Mucosa of rectum (tissue), 2 donors: ENCODE results near the gene DHX9.

ENCODE experiments used
- H3K27ac ChIP-seq, 2 donors: one replicate each; pipeline ENCODE4 v1.7.0; 2013; ENCODE audit warnings: inconsistent platforms in 2 of 2, low read depth in 2 of 2, low read length in 2 of 2
- H3K27me3 ChIP-seq, 2 donors: one replicate each; pipeline ENCODE4 v1.7.0; 2013; ENCODE audit warnings: low read length in 2 of 2; ENCODE audit not compliant: control insufficient read depth in 2 of 2, insufficient read depth in 2 of 2
- H3K36me3 ChIP-seq, 2 donors: one replicate each; pipeline ENCODE4 v1.7.0; 2013; ENCODE audit warnings: low read length in 2 of 2; ENCODE audit not compliant: control insufficient read depth in 2 of 2, insufficient read depth in 2 of 2
- H3K4me1 ChIP-seq, 2 donors: one replicate each; pipeline ENCODE4 v1.7.0; 2013; ENCODE audit warnings: low read length in 2 of 2, mild to moderate bottlenecking in 1 of 2; ENCODE audit not compliant: control insufficient read depth in 2 of 2, insufficient read depth in 2 of 2
- H3K4me3 ChIP-seq, 2 donors: one replicate each; pipeline ENCODE4 v1.7.0; 2013; ENCODE audit warnings: low read length in 2 of 2
- H3K9ac ChIP-seq, 2 donors: one replicate each; pipeline ENCODE4 v1.7.0; 2013; ENCODE audit warnings: low read length in 2 of 2, low read depth in 1 of 2, mild to moderate bottlenecking in 1 of 2
- H3K9me3 ChIP-seq, 2 donors: one replicate each; pipeline ENCODE4 v1.7.0; 2013; ENCODE audit warnings: low read length in 2 of 2; ENCODE audit not compliant: control insufficient read depth in 2 of 2
- donor health status: healthy.
- donor health status: Normal muscosa, but diverticular disease.

DHX9 gene

DNA sequence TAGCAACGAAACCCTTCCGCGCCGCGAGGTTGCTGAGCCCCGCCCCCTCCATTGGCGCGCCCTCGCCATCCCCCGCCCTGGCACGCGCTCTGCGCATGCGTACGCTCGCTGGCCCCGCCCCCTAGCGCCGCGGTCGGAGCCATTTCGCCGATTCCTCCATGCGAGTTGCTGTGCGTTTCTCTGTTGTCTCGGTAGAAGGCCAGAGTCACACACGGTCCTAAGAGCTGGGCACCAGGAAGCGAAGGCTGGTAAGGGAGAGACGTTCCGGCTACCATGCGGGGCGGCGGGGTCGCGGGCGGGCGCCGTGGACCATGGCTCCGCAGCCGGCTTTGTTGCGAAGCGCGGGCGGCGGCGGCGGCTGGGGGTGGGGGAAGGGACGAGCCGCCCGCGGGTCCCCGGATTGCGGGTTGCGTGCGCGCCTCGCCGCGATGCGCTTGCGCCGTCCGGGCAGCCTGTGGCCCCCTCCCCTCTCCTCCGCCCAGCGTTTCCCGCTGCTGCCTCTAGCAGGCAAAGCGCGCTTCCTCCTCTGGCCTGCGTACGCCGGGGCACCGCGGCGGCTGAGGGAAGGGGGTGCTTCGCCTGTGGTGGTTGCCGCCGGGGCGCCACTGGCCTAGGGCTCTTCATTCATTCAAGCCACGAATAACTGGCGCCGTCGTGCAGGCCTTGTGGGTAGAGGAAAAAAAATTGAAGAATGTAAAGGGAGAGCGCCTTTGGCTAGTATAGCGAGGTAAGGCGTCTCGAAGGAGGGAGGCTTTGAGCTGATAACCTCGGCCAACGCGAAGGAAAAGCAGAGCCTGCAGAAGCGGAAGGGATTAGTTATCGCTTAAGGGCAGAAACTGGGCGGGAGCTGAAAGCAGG is at the start of gene DHX9:
Gene DHX9 (plus strand): TSS at position 139 of the 858 bp plus-strand sequence. CDS start 3,220 bp downstream, outside the sequence.
- Histone ChIP-seq H3K4me3 (peak within 1 kb of the TSS; percentile 75 to 94), H3K4me1 (peaks cover 11 to 19% of the 10 kb centered on the region in 2 donors), H3K27ac (peak within 1 kb of the TSS; percentile 96 to 97), H3K36me3 (peaks cover 4 to 5% of the 10 kb centered on the region in 2 donors), H3K9ac (peak within 1 kb of the TSS; percentile 54 to 82), H3K9me3 (no peaks in the 10 kb centered on the region), H3K27me3 (no peaks in the 10 kb centered on the region)

DNA sequence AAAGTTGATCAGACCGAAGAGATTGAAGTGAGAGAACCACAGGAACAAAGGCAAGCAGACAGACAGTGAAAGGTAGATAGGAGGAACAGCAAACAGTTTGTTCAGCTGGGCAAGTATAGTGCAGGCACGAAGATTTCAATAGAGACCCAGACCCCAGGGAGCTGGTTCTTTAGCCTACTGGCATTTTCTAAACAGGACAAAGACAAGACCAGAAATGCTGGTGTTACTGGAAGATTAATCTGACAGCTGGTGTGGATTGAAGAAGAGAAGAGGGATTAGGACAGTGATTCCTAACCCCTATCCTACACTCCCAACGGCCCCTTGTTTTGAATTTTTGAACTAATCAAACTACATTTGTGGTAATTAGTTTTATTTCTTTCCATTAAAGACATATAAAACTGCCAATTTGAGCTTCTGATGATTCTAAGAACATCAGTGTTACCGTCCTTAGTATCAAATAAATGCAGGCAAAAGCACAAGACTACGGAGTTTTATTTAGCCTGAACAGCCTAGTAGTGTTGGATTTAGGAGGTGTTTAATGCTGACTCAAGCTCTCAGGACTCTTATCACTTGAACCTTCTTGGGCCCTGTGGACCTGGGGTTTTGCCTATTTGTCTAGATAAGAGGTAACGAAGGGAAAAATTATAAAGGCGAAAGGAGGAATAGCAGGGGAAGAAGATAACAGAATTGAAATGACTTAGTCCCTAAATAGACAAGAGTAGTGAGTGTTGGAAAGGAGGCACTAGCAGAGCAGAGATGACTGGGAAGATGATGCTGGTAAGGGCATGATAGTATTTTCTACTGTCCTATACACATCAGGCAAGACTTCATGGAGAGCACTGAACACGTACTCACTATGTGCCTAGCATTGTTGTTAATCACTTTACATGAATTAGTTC is 47.6 kb upstream of the DHX9 start:
- Histone ChIP-seq H3K4me1 (peaks cover 6 to 8% of the 10 kb centered on the region in 2 donors), H3K27me3 (no peaks in the 10 kb centered on the region), H3K27ac (no peak overlapping the region), H3K36me3 (no peaks in the 10 kb centered on the region), H3K9ac (no peak overlapping the region), H3K9me3 (no peaks in the 10 kb centered on the region), H3K4me3 (no peak overlapping the region)

- H3K36me3 ChIP-seq, result no peaks in the 10 kb centered on the region
- no peaks in the 10 kb centered on the region for H3K9me3 ChIP-seq
- H3K9ac ChIP-seq, result no peak overlapping the region
- H3K4me1 ChIP-seq, result peaks cover 6 to 8% of the 10 kb centered on the region in 2 donors
- no peak overlapping the region for H3K4me3 ChIP-seq
- H3K27me3 ChIP-seq, result no peaks in the 10 kb centered on the region
- peak overlapping the region in 1 of 2 donors; percentile 45 for H3K27ac ChIP-seq
Observed at GRCh38 chr1:182794091-182794490, 45.1 kb upstream of the DHX9 start.

- Histone ChIP-seq H3K27ac (peak overlapping the region; percentile 16 to 45), H3K36me3 (no peaks in the 10 kb centered on the region), H3K4me1 (peaks cover 4 to 7% of the 10 kb centered on the region in 2 donors), H3K4me3 (no peak overlapping the region), H3K9ac (no peak overlapping the region), H3K27me3 (no peaks in the 10 kb centered on the region), H3K9me3 (no peaks in the 10 kb centered on the region)
Observed at GRCh38 chr1:182794676-182795201, 44.4 kb upstream of the DHX9 start.

GRCh38 chr1:182795563-182796228 is 43.5 kb upstream of the DHX9 start:
- H3K27ac ChIP-seq, result no peak overlapping the region
- H3K27me3 ChIP-seq, result no peaks in the 10 kb centered on the region

GRCh38 chr1:182802006-182802803 is 36.9 kb upstream of the DHX9 start:
- Histone ChIP-seq H3K36me3 (peaks cover 2 to 4% of the 10 kb centered on the region in 2 donors), H3K9me3 (no peaks in the 10 kb centered on the region), H3K4me1 (no peaks in the 10 kb centered on the region), H3K9ac (no peak overlapping the region), H3K27me3 (no peaks in the 10 kb centered on the region), H3K27ac (no peak overlapping the region), H3K4me3 (no peak overlapping the region)

More at GRCh38 chr1:182795563-182796228, 43.5 kb upstream of the DHX9 start:
- Histone ChIP-seq H3K4me1 (peaks cover 0 to 2% of the 10 kb centered on the region in 2 donors), H3K36me3 (no peaks in the 10 kb centered on the region), H3K9me3 (no peaks in the 10 kb centered on the region), H3K9ac (no peak overlapping the region), H3K4me3 (no peak overlapping the region)

- Histone ChIP-seq H3K36me3 (peaks cover 2 to 4% of the 10 kb centered on the region in 2 donors), H3K4me3 (no peak overlapping the region), H3K27ac (no peak overlapping the region), H3K9ac (no peak overlapping the region), H3K9me3 (no peaks in the 10 kb centered on the region), H3K27me3 (no peaks in the 10 kb centered on the region), H3K4me1 (no peaks in the 10 kb centered on the region)
Observed at GRCh38 chr1:182803846-182804245, 35.3 kb upstream of the DHX9 start.

- Histone ChIP-seq H3K9ac (no peak overlapping the region), H3K4me3 (no peak overlapping the region), H3K9me3 (no peaks in the 10 kb centered on the region), H3K4me1 (no peaks in the 10 kb centered on the region), H3K27me3 (no peaks in the 10 kb centered on the region), H3K27ac (no peak overlapping the region), H3K36me3 (peaks cover 2 to 4% of the 10 kb centered on the region in 2 donors)
Observed at GRCh38 chr1:182806015-182806678, 33.0 kb upstream of the DHX9 start.

GRCh38 chr1:182807907-182808306 is 31.2 kb upstream of the DHX9 start:
- Histone ChIP-seq H3K27ac (no peak overlapping the region), H3K9me3 (no peaks in the 10 kb centered on the region), H3K4me1 (no peaks in the 10 kb centered on the region), H3K9ac (no peak overlapping the region), H3K27me3 (no peaks in the 10 kb centered on the region), H3K4me3 (no peak overlapping the region), H3K36me3 (peaks cover 2 to 4% of the 10 kb centered on the region in 2 donors)
